GM12878 (cell line): ENCODE results near the gene ARMC6.

Experiments used
- BRCA1 ChIP-seq: IDR thresholded peaks from 2 replicates; pipeline ENCODE4 v1.6.1; 2011; ENCODE audit warnings: low read depth, low read length, improper control_type of control experiment
- EZH2 ChIP-seq: IDR thresholded peaks from 2 replicates; pipeline ENCODE4 v1.6.1; 2012; ENCODE audit warnings: low read depth, mild to moderate bottlenecking, control low read depth, inconsistent platforms, low read length, borderline replicate concordance; ENCODE audit not compliant: control insufficient read depth
- FOXM1 ChIP-seq: IDR thresholded peaks from 2 replicates; pipeline ENCODE4 v1.6.1; 2012; ENCODE audit warnings: low read depth, mild to moderate bottlenecking, inconsistent platforms, low read length, moderate library complexity
- TCF7 ChIP-seq: IDR thresholded peaks from 2 replicates; pipeline ENCODE4 v1.6.1; 2014; ENCODE audit warnings: antibody characterized with exemption, borderline replicate concordance
- TF ChIP-seq, protein P1 (sequence below), 3 experiments: IDR thresholded peaks in 2 of 3; conservative IDR thresholded peaks in 1 of 3; 2 replicates each; pipeline ENCODE4 v1.5.1; 2011; ENCODE audit warnings: low read depth in 3 of 3, low read length in 3 of 3, mild to moderate bottlenecking in 3 of 3, control low read depth in 2 of 3, moderate library complexity in 2 of 3, inconsistent platforms in 1 of 3, mixed read lengths in 1 of 3; ENCODE audit not compliant: control insufficient read depth in 2 of 3, insufficient read depth in 1 of 3; ENCODE audit errors: extremely low read depth in 1 of 3
- TF ChIP-seq, protein P2 (sequence below): IDR thresholded peaks from 2 replicates; pipeline ENCODE4 v1.6.1; 2012; ENCODE audit warnings: low read depth, low read length, improper control_type of control experiment

DNA sequence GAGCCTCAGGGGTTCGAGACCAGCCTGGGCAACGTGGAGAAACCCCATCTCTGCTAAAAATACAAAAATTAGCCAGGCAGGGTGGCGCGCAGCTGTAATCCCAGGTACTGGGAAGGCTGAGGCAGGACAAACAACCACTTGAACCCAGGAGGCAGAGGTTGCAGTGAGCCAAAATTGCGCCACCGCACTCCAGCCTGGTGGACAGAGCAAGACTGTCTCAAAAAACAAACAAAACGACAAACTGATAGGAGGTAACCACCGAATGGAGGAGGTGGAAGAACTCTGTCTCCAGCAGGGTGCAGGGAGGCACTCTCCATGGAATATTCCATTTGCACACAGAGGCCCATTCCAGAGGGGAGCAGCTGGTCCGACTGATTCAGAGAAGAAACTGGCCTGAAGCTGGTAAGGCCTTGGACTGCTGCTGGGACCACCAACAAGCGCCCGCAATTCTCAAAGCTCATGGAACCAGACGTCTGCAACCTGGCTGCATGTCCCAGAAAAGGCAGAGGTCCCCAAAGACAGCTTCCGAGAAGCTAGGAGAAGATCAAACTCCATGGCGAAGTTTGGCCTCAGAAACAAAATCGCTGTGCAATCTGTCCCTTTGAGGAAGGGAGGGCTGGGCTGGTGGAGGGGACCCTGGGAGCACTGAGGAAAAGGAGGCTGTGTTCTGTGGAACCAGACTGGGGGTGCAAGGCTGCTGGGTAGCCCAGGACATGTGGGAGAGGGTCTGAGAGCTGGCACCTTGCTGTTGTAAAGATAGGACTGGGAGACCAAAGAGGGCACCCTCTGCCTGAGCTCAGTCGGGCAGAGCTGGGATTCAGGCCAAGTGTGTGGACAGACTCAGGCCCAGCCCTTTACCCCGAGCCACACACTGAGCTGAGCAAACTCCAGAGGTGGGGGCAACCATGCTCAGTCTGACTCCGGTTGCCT lies 65.6 kb downstream of the ARMC6 start:
- no peak for TF ChIP-seq TCF7
- TF ChIP-seq BRCA1 = no peak
- TF ChIP-seq FOXM1 = no peak
- TF ChIP-seq, protein P1, sequence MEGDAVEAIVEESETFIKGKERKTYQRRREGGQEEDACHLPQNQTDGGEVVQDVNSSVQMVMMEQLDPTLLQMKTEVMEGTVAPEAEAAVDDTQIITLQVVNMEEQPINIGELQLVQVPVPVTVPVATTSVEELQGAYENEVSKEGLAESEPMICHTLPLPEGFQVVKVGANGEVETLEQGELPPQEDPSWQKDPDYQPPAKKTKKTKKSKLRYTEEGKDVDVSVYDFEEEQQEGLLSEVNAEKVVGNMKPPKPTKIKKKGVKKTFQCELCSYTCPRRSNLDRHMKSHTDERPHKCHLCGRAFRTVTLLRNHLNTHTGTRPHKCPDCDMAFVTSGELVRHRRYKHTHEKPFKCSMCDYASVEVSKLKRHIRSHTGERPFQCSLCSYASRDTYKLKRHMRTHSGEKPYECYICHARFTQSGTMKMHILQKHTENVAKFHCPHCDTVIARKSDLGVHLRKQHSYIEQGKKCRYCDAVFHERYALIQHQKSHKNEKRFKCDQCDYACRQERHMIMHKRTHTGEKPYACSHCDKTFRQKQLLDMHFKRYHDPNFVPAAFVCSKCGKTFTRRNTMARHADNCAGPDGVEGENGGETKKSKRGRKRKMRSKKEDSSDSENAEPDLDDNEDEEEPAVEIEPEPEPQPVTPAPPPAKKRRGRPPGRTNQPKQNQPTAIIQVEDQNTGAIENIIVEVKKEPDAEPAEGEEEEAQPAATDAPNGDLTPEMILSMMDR (IDR thresholded peaks at IDR 0.05 in 2 of 3, conservative IDR thresholded peaks at IDR 0.05 in 1 of 3; ENCODE audit: control insufficient read depth in 2 of 3, extremely low read depth in 1 of 3, insufficient read depth in 1 of 3, low read depth in 3 of 3, low read length in 3 of 3) = no peak
- TF ChIP-seq EZH2 = no peak
- TF ChIP-seq, protein P2, sequence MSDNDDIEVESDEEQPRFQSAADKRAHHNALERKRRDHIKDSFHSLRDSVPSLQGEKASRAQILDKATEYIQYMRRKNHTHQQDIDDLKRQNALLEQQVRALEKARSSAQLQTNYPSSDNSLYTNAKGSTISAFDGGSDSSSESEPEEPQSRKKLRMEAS = no peak
